HS-5 (cell line): ENCODE data around the gene BCAS3.

Experiments
- DNase-seq: peaks from one replicate; pipeline ENCODE4 v3.0.0-alpha.2; 2012; ENCODE audit warnings: low read depth

The BCAS3 gene

GRCh38 chr17:61203671-61204131, 526.0 kb downstream of the BCAS3 start:
- DNase-seq, result no peak

- DNase-seq, result no peak
These were observed 526.8 kb downstream of the BCAS3 start for GRCh38 chr17:61204456-61204855.

GRCh38 chr17:61205401-61205800, 527.8 kb downstream of the BCAS3 start:
- DNase-seq, result no peak

- no peak for DNase-seq
These were observed 528.3 kb downstream of the BCAS3 start for GRCh38 chr17:61205931-61206330.

- DNase-seq, result no peak
These were observed 529.3 kb downstream of the BCAS3 start for GRCh38 chr17:61206922-61207321.

GRCh38 chr17:61208301-61209105, 530.9 kb downstream of the BCAS3 start:
- no peak for DNase-seq

- DNase-seq, result no peak
These were observed 531.4 kb downstream of the BCAS3 start for GRCh38 chr17:61209106-61209439.

GRCh38 chr17:61209525-61209924, 531.9 kb downstream of the BCAS3 start:
- no peak for DNase-seq

GRCh38 chr17:61211236-61211635, 533.6 kb downstream of the BCAS3 start:
- no peak for DNase-seq

GRCh38 chr17:61212655-61213054, 535.0 kb downstream of the BCAS3 start:
- no peak for DNase-seq

- DNase-seq, result no peak
These were observed 537.1 kb downstream of the BCAS3 start for GRCh38 chr17:61214753-61215152.

GRCh38 chr17:61216066-61216465, 538.4 kb downstream of the BCAS3 start:
- DNase-seq, result no peak

- no peak for DNase-seq
These were observed 540.3 kb downstream of the BCAS3 start for GRCh38 chr17:61217878-61218437.

- peak; percentile 42 for DNase-seq
These were observed 540.8 kb downstream of the BCAS3 start for GRCh38 chr17:61218438-61218837.

GRCh38 chr17:61219460-61219859, 541.8 kb downstream of the BCAS3 start:
- no peak for DNase-seq

- no peak for DNase-seq
These were observed 543.5 kb downstream of the BCAS3 start for GRCh38 chr17:61221181-61221580.

GRCh38 chr17:61221597-61222471, 544.2 kb downstream of the BCAS3 start:
- DNase-seq, result no peak

- no peak for DNase-seq
These were observed 546.1 kb downstream of the BCAS3 start for GRCh38 chr17:61223725-61224124.

GRCh38 chr17:61225178-61225882, 547.7 kb downstream of the BCAS3 start:
- no peak for DNase-seq

- DNase-seq, result no peak
These were observed 550.2 kb downstream of the BCAS3 start for GRCh38 chr17:61227866-61228265.

GRCh38 chr17:61230461-61230860, 552.8 kb downstream of the BCAS3 start:
- no peak for DNase-seq
